ENCODE measurements around the gene ITGAE. TPM values are rescaled to one million over a fixed set of nuclear protein-coding genes. Genes with fewer than 3 reads are reported as not detected.

Gene ITGAE
- total and polyA plus RNA-seq, 10 of the 15 experiments (the other 5 are each of a cell fraction or from before 2014, with no cell fraction given) = 13.1 to 161 (median 34.8) TPM

DNA sequence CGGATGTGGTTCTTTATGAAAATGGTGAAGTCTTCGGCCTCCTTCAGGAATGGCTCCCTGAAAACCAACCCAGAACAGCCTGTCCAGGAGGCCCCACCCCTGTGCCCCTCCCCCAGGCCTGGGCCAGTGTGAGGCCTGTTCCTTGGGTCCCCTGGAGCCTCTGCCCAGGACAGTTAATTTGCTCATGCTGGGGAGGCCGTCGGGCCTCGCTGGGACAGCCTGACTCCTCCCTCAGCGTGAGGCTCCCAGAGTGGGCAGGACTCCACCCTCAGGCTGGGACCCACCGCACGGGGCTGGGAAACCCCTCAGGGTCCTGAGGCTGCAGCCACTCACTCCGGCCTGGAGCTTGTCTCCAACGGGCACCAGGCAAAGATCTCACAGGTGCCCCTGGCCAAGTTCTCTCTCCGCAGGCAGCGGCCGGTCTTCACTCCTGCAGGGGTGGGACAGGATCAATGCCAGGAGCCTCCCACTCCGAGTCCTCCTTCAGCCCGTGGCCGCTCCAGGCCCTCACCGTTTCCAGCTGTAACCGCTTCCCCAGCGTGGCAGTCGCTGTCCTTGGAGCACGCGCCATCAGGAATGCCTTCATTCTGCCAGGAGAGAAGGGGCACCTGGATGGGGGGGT, 110.8 kb downstream of the ITGAE start:
- Histone ChIP-seq H3K27me3 (replicated peaks in 1 of 2; ENCODE audit: control insufficient read depth in 2 of 2, insufficient read depth in 2 of 2, low read length in 1 of 2) (no peaks in the 10 kb centered on the region), H3K36me3 (ENCODE audit: control insufficient read depth in 2 of 2, insufficient read depth in 2 of 2, low read length in 1 of 2) (no peaks in the 10 kb centered on the region; a peak in 1 of 4 replicates), H3K9ac (ENCODE audit: control insufficient read depth, insufficient read depth, low read length) (no peak overlapping the region), H3K9me3 (replicated peaks; ENCODE audit: control insufficient read depth, insufficient read depth, low read length) (no peaks in the 10 kb centered on the region), H4K20me1 (ENCODE audit: control insufficient read depth, insufficient read depth) (no peaks in the 10 kb centered on the region), H3K4me2 (ENCODE audit: control insufficient read depth, insufficient read depth) (no peak overlapping the region), H3K27ac (ENCODE audit: control insufficient read depth, insufficient read depth) (no peak overlapping the region), H2AFZ (ENCODE audit: control insufficient read depth, low read depth, low read length) (no peak overlapping the region), H3K4me1 (ENCODE audit: control insufficient read depth, insufficient read depth, low read length) (peaks cover 21% of the 10 kb centered on the region), H3K4me3 (no peak overlapping the region), H3K79me2 (ENCODE audit: control insufficient read depth, insufficient read depth, low read length) (peaks cover 11% of the 10 kb centered on the region)
- ATAC-seq = no peak
- no peak for TF ChIP-seq PAX5 (IDR thresholded peaks at IDR 0.05; ENCODE audit: borderline replicate concordance, low read depth, low read length)
- no peak for TF ChIP-seq ATF7 (IDR thresholded peaks at IDR 0.05; ENCODE audit: low read depth)
- TF ChIP-seq EGR1 (IDR thresholded peaks at IDR 0.05; ENCODE audit: borderline replicate concordance in 1 of 2, low read depth in 2 of 2, low read length in 2 of 2) = no peak
- no peak for TF ChIP-seq SRF (IDR thresholded peaks at IDR 0.05; ENCODE audit: low read depth in 2 of 2, low read length in 2 of 2)
- TF ChIP-seq, protein P1, sequence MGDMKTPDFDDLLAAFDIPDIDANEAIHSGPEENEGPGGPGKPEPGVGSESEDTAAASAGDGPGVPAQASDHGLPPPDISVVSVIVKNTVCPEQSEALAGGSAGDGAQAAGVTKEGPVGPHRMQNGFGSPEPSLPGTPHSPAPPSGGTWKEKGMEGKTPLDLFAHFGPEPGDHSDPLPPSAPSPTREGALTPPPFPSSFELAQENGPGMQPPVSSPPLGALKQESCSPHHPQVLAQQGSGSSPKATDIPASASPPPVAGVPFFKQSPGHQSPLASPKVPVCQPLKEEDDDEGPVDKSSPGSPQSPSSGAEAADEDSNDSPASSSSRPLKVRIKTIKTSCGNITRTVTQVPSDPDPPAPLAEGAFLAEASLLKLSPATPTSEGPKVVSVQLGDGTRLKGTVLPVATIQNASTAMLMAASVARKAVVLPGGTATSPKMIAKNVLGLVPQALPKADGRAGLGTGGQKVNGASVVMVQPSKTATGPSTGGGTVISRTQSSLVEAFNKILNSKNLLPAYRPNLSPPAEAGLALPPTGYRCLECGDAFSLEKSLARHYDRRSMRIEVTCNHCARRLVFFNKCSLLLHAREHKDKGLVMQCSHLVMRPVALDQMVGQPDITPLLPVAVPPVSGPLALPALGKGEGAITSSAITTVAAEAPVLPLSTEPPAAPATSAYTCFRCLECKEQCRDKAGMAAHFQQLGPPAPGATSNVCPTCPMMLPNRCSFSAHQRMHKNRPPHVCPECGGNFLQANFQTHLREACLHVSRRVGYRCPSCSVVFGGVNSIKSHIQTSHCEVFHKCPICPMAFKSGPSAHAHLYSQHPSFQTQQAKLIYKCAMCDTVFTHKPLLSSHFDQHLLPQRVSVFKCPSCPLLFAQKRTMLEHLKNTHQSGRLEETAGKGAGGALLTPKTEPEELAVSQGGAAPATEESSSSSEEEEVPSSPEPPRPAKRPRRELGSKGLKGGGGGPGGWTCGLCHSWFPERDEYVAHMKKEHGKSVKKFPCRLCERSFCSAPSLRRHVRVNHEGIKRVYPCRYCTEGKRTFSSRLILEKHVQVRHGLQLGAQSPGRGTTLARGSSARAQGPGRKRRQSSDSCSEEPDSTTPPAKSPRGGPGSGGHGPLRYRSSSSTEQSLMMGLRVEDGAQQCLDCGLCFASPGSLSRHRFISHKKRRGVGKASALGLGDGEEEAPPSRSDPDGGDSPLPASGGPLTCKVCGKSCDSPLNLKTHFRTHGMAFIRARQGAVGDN (IDR thresholded peaks at IDR 0.05) = no peak
- no peak for TF ChIP-seq TBL1XR1 (IDR thresholded peaks at IDR 0.05; ENCODE audit: low read depth, low read length)
- no peak for TF ChIP-seq SREBF2 (IDR thresholded peaks at IDR 0.05; ENCODE audit: low read length)
- ChIA-PET RAD21 (ENCODE audit: unreplicated experiment) (no interaction called here), CTCF (interaction anchor here (1.4 kb wide), 1 partner anchor 48 kb away, joined by 3 read pairs; no protein-coding TSS in a partner anchor), POLR2A (no interaction called here), SMC1A (ENCODE audit: uncharacterized antibody, unreplicated experiment) (interaction anchor here (1.0 kb wide), 1 partner anchor 20 kb away, joined by 4 read pairs; no protein-coding TSS in a partner anchor)
- DNase-seq (ENCODE audit: low read depth, low spot score) = no peak
- intact Hi-C loops (cut with micrococcal nuclease; ENCODE audit: unreplicated experiment) = loop anchor here (5.0 kb wide), 1 partner anchor 37 kb away; no protein-coding TSS in a partner anchor
- 87% methylated on average over 22 of the region's 22 CpGs for WGBS (ENCODE audit: insufficient coverage, insufficient replicate concordance, low lambda C conversion rate, missing lambda C conversion rate)
- BruUV-seq (replicated peaks) = no TSS peak
- in situ Hi-C loops (cut with MboI) = no loop called here
- no peak for FAIRE-seq

All from GM12878 (cell line).